Muscle layer of colon (tissue), 2 donors: ENCODE results near the gene RAB6D.
"Not testable (repeated sequence)": the region's sequence is repeated elsewhere in the genome, so short reads cannot be mapped to it uniquely, and the experiment has no call there.

Source experiments
- H3K27ac ChIP-seq: one replicate; pipeline ENCODE4 v1.7.0; 2013; ENCODE audit warnings: low read depth, mild to moderate bottlenecking, low read length, moderate library complexity
- H3K27me3 ChIP-seq, 2 donors: one replicate each; pipeline ENCODE4 v1.7.0; 2013; ENCODE audit warnings: low read length in 2 of 2, mild to moderate bottlenecking in 2 of 2; ENCODE audit not compliant: insufficient read depth in 2 of 2, control insufficient read depth in 1 of 2
- H3K36me3 ChIP-seq: one replicate; pipeline ENCODE4 v1.7.0; 2013; ENCODE audit warnings: mild to moderate bottlenecking, low read length; ENCODE audit not compliant: insufficient read depth
- H3K4me1 ChIP-seq: one replicate; pipeline ENCODE4 v1.7.0; 2013; ENCODE audit warnings: mild to moderate bottlenecking, low read length; ENCODE audit not compliant: insufficient read depth
- H3K4me3 ChIP-seq, 2 donors: one replicate each; pipeline ENCODE4 v1.7.0; 2013; ENCODE audit warnings: low read length in 2 of 2, low read depth in 1 of 2, mild to moderate bottlenecking in 1 of 2, moderate library complexity in 1 of 2
- H3K9ac ChIP-seq: one replicate; pipeline ENCODE4 v1.7.0; 2013; ENCODE audit warnings: low read length
- H3K9me3 ChIP-seq: one replicate; pipeline ENCODE4 v1.7.0; 2013; ENCODE audit warnings: mild to moderate bottlenecking, low read length
- donor health status: abdominal sarcoma.
- donor health status: Adenocarcinoma of cecum.

RAB6D gene

DNA sequence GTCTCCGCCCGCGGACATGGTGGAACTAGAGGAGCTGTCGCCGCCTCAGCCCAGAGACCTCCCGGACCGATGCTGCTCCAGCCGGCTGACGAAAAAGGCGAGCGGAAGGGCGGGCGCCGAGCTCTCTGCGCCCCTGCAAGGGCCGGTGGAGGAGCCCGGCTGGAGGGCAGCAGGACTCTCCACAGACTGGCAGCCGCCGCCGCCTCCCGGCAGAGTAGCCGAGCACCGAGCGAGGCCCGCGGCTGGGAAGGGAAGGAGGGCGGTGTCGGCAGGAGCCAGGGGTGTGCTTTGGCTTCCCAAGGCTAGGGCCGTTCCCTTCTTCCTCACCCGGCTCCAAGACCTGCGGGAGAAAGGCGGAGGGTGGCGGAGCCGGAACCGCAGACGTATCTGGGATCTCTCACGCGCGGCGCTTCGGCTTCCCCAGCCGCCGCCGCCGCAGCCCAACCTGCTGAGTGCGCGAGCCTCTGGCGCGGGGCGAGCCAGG, at the start of gene RAB6D:
TSS of gene RAB6D (minus strand) at position 466 of the 484 bp plus-strand sequence. CDS start at position 18, 448 bp downstream.
- H3K4me3 ChIP-seq, H3K27ac ChIP-seq, H3K9ac ChIP-seq, H3K4me1 ChIP-seq, H3K36me3 ChIP-seq, H3K9me3 ChIP-seq: not testable (repeated sequence)
- H3K27me3 ChIP-seq, result peaks cover 6 to 21% of the 10 kb centered on the region in 2 donors

DNA sequence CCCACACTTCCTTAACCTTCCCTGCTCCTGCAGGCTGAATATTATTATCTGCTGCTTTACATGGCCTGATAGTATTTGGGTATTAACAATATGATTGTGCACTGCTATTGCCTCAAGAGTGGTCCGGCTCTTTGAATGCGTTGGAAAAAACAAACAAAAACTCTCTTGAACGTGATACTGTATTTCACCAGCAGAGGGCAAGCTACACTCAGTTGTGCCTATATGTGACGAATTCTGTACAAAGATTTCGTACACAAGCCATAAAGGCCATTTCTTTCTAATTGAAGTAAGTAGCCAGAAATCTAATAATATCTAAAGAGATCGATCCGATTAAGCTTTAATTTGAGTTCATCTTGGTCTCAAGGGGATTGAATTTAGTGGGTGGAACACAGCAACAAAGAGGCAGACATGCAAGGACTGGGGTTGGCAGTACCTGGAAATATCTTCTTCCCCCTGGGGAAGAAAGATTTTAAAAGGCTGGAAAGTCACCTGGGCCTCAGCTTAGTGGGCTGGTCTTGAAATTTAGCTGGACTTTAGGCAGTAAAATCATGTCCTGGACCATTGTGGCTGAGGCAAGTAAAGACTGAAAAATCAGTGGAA, 49.3 kb upstream of the RAB6D start:
- Histone ChIP-seq H3K27me3 (no peaks in the 10 kb centered on the region), H3K4me3 (no peak overlapping the region), H3K27ac (no peak overlapping the region), H3K4me1 (no peaks in the 10 kb centered on the region), H3K9me3 (no peaks in the 10 kb centered on the region), H3K36me3 (no peaks in the 10 kb centered on the region), H3K9ac (no peak overlapping the region)

DNA sequence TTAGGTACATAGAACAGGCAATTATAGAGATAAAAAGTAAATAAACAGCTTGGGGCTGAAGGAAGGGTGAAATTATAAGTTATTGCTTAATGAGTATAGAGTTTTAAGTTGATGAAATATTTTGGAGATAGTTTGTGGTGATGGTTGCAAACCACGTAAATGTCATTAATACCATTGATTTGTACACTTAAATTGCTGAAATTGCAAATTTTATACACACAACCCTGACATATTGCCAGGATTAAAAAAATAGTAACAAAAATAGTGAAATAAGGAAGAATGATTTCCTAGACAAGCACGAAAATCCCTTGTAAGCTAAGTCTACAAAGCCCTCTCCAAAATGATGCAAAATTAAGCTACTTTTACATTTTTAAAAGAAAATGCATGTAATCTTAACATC, 46.2 kb upstream of the RAB6D start:
- Histone ChIP-seq H3K9ac (no peak overlapping the region), H3K36me3 (no peaks in the 10 kb centered on the region), H3K4me3 (no peak overlapping the region), H3K27ac (no peak overlapping the region), H3K9me3 (no peaks in the 10 kb centered on the region), H3K27me3 (no peaks in the 10 kb centered on the region), H3K4me1 (no peaks in the 10 kb centered on the region)

DNA sequence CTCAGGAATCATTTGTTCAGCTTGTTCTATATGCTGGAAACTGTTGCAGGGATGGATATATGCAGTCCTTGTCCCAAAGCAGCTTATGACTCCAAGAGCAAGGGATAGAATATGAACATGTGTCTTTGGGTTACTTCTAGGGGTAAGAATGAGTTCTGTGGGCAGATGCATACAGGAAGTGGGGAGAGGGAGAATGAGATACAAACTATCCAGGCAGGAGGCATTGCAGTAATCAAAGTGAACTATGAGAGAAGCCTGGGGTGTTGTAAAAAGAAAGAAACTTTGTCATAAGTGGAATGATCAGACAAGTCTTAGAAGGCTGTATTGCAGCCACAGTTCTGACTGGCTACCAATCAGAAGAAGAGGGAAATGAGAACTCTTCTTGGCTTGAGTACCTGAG, 44.8 kb upstream of the RAB6D start:
- H3K9ac ChIP-seq, result no peak overlapping the region
- H3K27me3 ChIP-seq, result no peaks in the 10 kb centered on the region
- no peaks in the 10 kb centered on the region for H3K4me1 ChIP-seq

DNA sequence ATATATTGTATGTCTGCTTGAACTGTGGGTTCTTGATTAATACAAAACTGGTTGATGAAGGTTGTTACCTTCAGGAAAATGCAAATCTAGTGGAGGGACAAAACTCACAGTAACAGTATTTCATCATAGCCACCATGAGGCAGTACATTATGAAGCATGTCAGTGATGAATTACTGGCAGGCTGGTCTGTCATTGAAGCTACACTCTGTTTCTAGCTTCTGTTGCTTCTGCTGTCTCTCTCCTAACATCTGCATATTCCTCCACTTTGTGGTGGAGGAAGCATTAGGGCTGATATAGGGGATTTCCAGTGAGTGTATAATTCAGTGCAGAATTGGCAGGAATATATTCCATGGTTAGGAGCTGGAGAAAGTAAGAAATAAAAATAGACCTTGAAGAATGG, 44.2 kb upstream of the RAB6D start:
- no peaks in the 10 kb centered on the region for H3K4me1 ChIP-seq
- no peak overlapping the region for H3K9ac ChIP-seq
- H3K36me3 ChIP-seq, result no peaks in the 10 kb centered on the region
- no peak overlapping the region for H3K27ac ChIP-seq
- no peaks in the 10 kb centered on the region for H3K9me3 ChIP-seq
- H3K27me3 ChIP-seq, result no peaks in the 10 kb centered on the region
- H3K4me3 ChIP-seq, result no peak overlapping the region

More for the DNA sequence above, 44.8 kb upstream of the RAB6D start:
- Histone ChIP-seq H3K27ac (no peak overlapping the region), H3K4me3 (no peak overlapping the region), H3K36me3 (no peaks in the 10 kb centered on the region), H3K9me3 (no peaks in the 10 kb centered on the region)

DNA sequence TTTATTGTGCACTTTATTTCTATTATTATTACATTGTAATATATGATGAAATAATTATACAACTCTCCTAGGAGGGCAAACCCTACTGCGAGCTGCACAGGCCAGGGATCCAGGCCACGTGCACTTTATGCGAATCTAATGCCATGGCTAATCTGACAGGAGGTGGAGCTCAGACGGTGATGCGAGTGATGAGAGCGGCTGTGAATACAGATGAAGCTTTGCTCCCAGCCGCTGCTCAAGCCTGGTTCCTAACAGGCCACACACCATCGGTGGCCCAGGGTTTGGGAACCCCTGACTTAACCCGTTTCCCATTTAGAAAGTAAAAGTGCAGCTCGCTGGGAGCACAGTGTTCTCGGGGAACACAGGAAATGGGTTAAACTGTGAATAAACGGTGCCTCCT, 40.8 kb upstream of the RAB6D start:
- Histone ChIP-seq H3K27me3 (no peaks in the 10 kb centered on the region), H3K36me3 (no peaks in the 10 kb centered on the region), H3K4me1 (no peaks in the 10 kb centered on the region), H3K4me3 (no peak overlapping the region), H3K27ac (no peak overlapping the region), H3K9ac (no peak overlapping the region), H3K9me3 (no peaks in the 10 kb centered on the region)

DNA sequence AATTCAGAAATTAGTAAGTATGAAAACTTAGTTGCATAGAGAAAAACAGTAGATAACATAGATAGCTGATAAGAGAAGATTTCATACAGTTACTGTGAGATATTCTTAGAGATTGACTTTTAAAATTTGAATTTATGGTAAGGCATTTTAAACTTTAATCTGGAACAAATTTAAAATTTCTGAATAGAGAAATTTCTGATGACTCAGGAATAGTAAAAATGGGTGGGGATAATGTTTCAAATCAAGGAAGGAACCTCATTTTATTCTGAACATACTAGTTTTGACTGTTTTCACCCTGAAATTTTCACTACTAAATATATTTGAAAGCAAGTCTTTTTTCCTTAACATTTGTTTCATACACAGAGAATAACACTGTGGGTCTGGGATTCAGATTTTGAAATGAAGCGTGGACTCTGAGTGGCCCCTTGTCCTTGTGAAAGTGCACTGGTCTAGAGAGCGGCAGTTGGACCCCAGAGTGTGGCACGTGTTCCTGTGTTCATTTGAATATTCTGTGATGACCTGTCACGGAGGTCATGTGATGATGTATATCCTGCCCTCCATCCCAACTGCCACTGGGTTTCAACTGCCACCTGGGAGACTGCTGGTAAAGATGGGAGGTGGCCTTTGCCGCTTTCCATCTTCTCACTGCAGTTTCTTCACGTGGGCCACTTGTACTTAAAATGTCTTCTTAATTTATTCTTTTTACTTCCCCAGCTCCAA, 38.5 kb upstream of the RAB6D start:
- H3K9me3 ChIP-seq, result no peaks in the 10 kb centered on the region
- H3K36me3 ChIP-seq, result no peaks in the 10 kb centered on the region
- no peak overlapping the region for H3K9ac ChIP-seq
- no peaks in the 10 kb centered on the region for H3K27me3 ChIP-seq
- H3K4me1 ChIP-seq, result no peaks in the 10 kb centered on the region
- no peak overlapping the region for H3K4me3 ChIP-seq
- no peak overlapping the region for H3K27ac ChIP-seq

DNA sequence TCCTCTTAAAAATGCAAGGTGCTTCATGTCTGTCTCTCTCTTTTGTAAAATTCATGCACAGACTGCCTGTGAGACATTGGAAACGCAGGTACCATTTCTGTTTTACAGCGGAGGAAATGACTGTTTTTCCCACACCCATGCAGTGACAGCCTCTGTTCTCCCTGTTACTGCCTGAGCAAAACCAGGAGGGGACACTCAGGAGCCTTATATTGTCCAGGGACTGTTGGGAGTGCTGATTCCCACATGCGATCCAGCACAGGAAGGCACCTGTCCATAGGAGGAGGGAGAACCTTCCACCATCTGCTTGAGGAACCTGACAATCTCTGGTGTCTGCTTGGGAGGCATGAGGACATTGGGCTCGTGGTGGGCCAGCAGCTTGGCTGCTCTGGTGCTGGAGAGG, 36.9 kb upstream of the RAB6D start:
- H3K9me3 ChIP-seq, result no peaks in the 10 kb centered on the region
- H3K4me3 ChIP-seq, result no peak overlapping the region
- H3K27ac ChIP-seq, result no peak overlapping the region
- H3K27me3 ChIP-seq, result no peaks in the 10 kb centered on the region
- no peak overlapping the region for H3K9ac ChIP-seq
- H3K4me1 ChIP-seq, result no peaks in the 10 kb centered on the region
- no peaks in the 10 kb centered on the region for H3K36me3 ChIP-seq

DNA sequence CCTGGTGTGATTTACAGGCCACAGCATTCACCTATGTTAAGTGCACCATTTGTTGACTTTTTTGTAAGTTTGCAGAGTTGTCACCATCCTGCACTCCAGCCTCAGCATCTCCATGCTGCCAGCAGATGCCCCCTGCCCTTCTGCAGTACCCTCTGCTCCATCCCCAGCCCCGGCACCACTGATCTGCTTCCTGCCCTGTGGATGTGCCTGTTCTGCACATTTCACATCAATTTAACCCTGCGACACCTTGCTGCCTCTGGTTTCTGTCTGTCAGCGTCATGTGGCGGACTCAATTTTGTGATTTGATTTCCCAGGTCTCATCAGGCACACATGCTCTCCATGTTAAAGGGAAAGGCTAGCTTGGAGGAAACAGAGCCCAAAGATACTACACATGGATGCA, 36.5 kb upstream of the RAB6D start:
- not testable (repeated sequence) for H3K4me1 ChIP-seq, H3K36me3 ChIP-seq, H3K9ac ChIP-seq, H3K9me3 ChIP-seq, H3K27me3 ChIP-seq, H3K27ac ChIP-seq, H3K4me3 ChIP-seq

DNA sequence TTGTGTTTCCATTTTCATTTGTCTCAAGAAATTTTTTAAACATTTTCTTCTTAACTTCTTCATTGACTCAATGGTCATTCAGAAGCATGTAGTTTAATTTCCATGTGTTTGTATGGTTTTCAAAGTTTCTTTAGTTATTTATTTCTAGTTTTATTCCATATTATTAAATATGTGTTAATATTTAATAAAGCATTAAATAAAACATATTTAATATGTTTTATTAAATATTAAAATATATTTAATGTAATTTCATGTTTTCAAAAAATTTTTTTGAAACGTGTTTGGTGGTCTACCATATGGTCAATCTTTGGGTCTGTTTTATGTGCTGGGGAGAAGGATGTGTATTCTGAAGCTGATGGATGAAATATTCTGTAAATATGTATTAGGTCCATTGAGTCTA, 32.2 kb upstream of the RAB6D start:
- H3K27ac ChIP-seq, H3K9ac ChIP-seq, H3K27me3 ChIP-seq, H3K4me1 ChIP-seq, H3K4me3 ChIP-seq, H3K9me3 ChIP-seq, H3K36me3 ChIP-seq: not testable (repeated sequence)

DNA sequence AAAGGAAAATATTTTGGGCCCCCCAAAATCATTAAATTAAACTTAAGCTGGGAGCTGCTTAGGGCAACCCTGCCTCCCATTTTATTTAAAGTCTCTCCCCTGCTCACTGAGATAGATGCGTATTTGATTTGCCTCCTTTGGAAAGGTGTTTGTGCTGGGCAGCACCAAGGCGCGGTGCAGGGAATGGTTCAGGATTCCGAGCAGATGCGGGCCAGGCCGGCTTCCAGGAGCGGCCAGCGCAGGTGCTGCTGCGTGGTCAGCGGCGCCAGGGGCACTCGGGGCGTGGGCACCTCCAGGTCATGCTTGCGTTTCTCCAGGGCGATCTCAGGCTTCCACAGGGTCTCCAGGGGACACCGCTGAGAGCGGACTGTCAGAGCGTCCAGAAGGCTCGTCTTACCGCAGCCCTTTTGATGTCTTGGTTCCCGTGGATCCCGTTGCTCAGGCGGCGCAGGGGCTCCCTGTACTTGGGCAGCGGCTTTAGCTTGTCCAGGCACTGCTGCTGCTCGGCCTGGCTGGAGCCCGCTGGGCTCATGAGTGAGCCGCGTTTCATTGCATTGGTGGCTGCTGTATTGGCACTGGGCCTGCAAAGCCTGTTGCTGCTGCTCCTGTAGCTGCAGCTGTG, 31.2 kb upstream of the RAB6D start:
- H3K27ac ChIP-seq, H3K27me3 ChIP-seq, H3K4me3 ChIP-seq, H3K9me3 ChIP-seq, H3K36me3 ChIP-seq, H3K4me1 ChIP-seq, H3K9ac ChIP-seq: not testable (repeated sequence)
